Uterus (tissue), 2 donors: Measurements from ENCODE around the gene NEFH.

Experiments
- POLR2A ChIP-seq, 2 donors: fragments of 450-650 bp; IDR thresholded peaks; one replicate each; pipeline ENCODE4 v1.6.1; 2016; ENCODE audit warnings: antibody characterized with exemption in 2 of 2, mild to moderate bottlenecking in 1 of 2, moderate library complexity in 1 of 2
- TF ChIP-seq, protein P1 (sequence below), 4 experiments: fragments of 200-600 bp in 2 of 4; fragments of 450-650 bp in 2 of 4; sonication (generic) in 2 of 4; IDR thresholded peaks; one replicate each; pipeline ENCODE4 v1.5.1; 2016 to 2019; ENCODE audit warnings: antibody characterized with exemption in 4 of 4, mild to moderate bottlenecking in 2 of 4, moderate library complexity in 1 of 4

DNA sequence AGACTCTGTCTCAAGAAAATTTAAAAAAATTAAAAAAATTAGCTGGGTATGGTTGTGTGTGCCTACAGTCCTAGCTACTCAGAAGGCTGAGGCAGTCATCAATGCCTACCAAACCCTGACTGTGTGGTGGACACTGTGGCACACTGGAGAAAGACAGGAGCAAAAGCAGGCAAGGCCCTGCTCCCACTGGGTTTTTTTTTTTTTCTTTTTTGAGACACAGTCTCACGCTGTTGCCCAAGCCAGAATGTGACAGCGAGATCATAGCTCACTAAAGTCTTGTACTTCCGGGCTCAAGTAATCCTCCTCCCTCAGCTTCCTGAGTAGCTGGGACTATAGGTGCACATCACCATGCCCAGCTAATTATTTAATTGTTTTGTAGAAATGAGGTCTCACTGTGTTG is 4.6 kb downstream of the NEFH start:
- TF ChIP-seq, protein P1, sequence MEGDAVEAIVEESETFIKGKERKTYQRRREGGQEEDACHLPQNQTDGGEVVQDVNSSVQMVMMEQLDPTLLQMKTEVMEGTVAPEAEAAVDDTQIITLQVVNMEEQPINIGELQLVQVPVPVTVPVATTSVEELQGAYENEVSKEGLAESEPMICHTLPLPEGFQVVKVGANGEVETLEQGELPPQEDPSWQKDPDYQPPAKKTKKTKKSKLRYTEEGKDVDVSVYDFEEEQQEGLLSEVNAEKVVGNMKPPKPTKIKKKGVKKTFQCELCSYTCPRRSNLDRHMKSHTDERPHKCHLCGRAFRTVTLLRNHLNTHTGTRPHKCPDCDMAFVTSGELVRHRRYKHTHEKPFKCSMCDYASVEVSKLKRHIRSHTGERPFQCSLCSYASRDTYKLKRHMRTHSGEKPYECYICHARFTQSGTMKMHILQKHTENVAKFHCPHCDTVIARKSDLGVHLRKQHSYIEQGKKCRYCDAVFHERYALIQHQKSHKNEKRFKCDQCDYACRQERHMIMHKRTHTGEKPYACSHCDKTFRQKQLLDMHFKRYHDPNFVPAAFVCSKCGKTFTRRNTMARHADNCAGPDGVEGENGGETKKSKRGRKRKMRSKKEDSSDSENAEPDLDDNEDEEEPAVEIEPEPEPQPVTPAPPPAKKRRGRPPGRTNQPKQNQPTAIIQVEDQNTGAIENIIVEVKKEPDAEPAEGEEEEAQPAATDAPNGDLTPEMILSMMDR (IDR thresholded peaks at IDR 0.05): no peak
- TF ChIP-seq POLR2A (IDR thresholded peaks at IDR 0.05): no peak
